Renal pelvis (tissue), 4 donors: ENCODE results near the gene RERG. TPM values are rescaled to one million over a fixed set of nuclear protein-coding genes. Genes with fewer than 3 reads are reported as not detected.
"Not testable (repeated sequence)": the region's sequence is repeated elsewhere in the genome, so short reads cannot be mapped to it uniquely, and the experiment has no call there.

Experiments used
- DNase-seq: peaks from one replicate; pipeline ENCODE4 v3.0.0-alpha.2; 2013
- polyA plus RNA-seq, 3 donors: library from polyadenylated mRNA; unstranded; fragments of 120-200 nt; gene quantifications; one replicate each; pipeline ENCODE4 v1.2.1, GENCODE V29; 2013; ENCODE audit not compliant: insufficient read length in 3 of 3

Gene RERG
- polyA plus RNA-seq, 3 donors, result 30.9 to 34.6 (median 31.1) TPM

- peak; percentile 70 for DNase-seq
Measured at GRCh38 chr12:15157269-15157671, 63.9 kb downstream of the RERG start.

- DNase-seq, result no peak
Measured at GRCh38 chr12:15155271-15155670, 65.9 kb downstream of the RERG start.

- DNase-seq, result no peak
Measured at GRCh38 chr12:15154103-15154502, 67.1 kb downstream of the RERG start.

- no peak for DNase-seq
Measured at GRCh38 chr12:15152868-15153267, 68.3 kb downstream of the RERG start.

- no peak for DNase-seq
Measured at GRCh38 chr12:15152456-15152855, 68.8 kb downstream of the RERG start.

- DNase-seq, result no peak
Measured at GRCh38 chr12:15151161-15152091, 69.8 kb downstream of the RERG start.

GRCh38 chr12:15146585-15146984, 74.6 kb downstream of the RERG start:
- no peak for DNase-seq

GRCh38 chr12:15143467-15143866, 77.8 kb downstream of the RERG start:
- DNase-seq, result no peak

GRCh38 chr12:15142711-15143110, 78.5 kb downstream of the RERG start:
- DNase-seq, result no peak

- DNase-seq, result no peak
Measured at GRCh38 chr12:15131431-15131830, 89.8 kb downstream of the RERG start.

- no peak for DNase-seq
Measured at GRCh38 chr12:15130541-15130940, 90.7 kb downstream of the RERG start.

- DNase-seq, result no peak
Measured at GRCh38 chr12:15123401-15123800, 97.8 kb downstream of the RERG start.

GRCh38 chr12:15122344-15122743, 98.9 kb downstream of the RERG start:
- no peak for DNase-seq

- DNase-seq, result no peak
Measured at GRCh38 chr12:15118955-15119354, 102.3 kb downstream of the RERG start.

GRCh38 chr12:15116983-15117382, 104.2 kb downstream of the RERG start:
- DNase-seq, result no peak

- no peak for DNase-seq
Measured at GRCh38 chr12:15116086-15116485, 105.1 kb downstream of the RERG start.

- DNase-seq, result no peak
Measured at GRCh38 chr12:15115434-15115833, 105.8 kb downstream of the RERG start.

- no peak for DNase-seq
Measured at GRCh38 chr12:15114501-15114900, 106.7 kb downstream of the RERG start.

- DNase-seq, result no peak
Measured at GRCh38 chr12:15092826-15093225, 128.4 kb downstream of the RERG start.

GRCh38 chr12:15090441-15090840, 130.8 kb downstream of the RERG start:
- no peak for DNase-seq

GRCh38 chr12:15088105-15088504, 133.1 kb downstream of the RERG start:
- DNase-seq, result no peak

GRCh38 chr12:15077751-15078150, 143.5 kb downstream of the RERG start:
- not testable (repeated sequence) for DNase-seq

- DNase-seq, result no peak
Measured at GRCh38 chr12:15074351-15074750, 146.9 kb downstream of the RERG start.

- DNase-seq, result no peak
Measured at GRCh38 chr12:15059123-15059522, 162.1 kb downstream of the RERG start.
